ENCODE data around the gene NT5C.
"Not testable (repeated sequence)": the region's sequence is repeated elsewhere in the genome, so short reads cannot be mapped to it uniquely, and the experiment has no call there.

NT5C gene

DNA sequence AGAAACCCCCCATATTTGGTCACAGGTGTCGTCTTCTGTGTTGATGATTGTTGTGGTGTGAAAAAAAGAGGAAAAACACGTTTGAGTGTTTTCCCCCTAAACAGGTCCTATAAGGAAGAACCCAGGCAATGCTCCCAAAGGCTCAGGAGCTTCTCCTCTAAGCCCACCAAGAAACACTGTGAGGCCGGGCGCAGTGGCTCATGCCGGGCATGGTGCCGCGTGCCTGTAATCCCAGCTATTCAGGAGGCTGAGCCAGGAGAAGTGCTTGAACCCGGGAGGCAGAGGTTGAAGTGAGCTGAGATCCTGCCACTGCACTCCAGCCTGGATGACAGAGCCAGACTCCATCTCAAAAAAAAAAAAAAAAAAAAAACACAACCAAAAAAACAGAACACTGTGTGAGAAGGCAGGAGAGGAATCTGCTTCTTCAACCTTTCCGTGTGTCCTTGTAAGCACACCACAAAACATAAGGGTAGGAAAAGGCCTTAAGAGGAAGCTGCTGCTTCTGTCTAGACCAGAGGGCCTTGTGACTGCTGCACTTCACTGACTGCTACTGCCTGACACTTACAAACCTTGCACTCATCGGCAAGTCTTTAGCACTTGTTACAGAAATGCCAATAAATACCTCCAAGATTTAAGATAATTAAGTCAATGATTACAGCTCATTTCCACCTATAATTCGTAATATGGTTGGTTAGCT lies 13.4 kb upstream of the NT5C start:
- DNase-seq (ENCODE audit: low read depth in 2 of 2) = no peak

DNA sequence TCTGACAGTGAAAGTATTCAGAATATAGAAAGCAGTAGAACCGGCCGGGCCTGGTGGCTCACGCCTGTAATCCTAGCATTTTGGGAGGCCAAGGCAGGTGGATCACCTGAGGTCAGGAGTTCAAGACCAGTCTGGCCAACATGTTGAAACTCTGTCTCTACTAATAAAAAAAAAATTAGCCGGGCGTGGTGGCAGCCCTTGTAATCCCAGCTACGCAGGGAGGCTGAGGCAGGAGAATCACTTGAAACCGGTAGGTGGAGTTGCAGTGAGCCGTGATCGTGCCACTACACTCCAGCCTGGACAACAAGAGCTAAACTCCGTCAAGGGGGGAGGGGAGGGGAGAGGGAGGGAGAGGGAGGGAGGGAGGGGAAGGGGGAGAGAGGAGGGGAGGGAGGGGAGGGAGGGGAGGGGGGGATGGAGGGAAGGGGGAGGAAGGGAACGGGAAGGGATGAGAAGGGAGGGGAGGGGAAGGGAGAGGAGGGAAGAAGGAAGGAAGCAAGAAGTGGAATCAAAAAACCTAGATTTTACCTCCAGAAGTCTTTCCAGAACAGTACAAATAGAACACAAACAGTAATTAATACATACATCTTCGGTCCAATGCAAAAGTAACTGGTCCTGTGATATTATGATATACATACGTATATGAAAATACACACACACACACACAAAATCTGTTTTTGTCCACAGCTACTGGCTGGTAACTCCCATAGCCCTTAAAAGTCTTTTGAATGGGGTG lies 10.9 kb upstream of the NT5C start:
- no peak for DNase-seq (ENCODE audit: low read depth in 2 of 2)

DNA sequence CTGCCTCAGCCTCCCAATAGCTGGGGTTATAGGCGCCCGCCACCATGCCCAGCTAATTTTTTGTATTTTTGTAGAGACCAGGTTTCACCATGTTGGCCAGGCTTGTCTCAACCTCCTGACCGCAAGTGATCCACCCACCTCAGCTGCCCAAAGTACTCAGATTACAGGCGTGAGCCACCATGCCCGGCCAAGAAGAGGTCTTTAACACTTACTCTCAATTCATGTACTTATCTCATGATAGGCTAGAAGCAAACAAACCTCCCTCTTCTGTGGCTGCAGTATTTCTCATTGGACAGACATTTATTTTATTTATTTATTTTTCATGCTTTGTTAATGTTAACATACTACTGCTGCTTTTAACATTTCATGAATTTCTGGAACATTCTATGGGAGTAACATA lies 7.0 kb upstream of the NT5C start:
- no peak for DNase-seq (ENCODE audit: low read depth in 2 of 2)

DNA sequence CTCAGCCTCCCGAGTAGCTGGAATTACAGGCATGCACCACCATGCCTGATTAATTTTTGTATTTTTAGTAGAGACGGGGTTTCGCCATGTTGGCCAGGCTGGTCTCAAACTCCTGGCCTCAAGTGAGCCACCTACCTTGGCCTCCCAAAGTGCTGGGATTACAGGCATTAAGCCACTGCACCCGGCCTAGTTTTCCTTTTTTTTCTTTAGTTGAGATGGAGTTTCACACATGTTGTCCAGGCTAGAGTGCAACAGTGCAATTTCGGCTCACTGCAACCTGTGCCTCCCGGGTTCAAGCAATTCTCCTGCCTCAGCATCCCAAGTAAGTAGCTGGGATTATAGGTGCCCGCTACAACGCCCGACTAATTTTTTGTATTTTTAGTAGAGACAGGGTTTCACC lies 6.2 kb upstream of the NT5C start:
- not testable (repeated sequence) for DNase-seq (ENCODE audit: low read depth in 2 of 2)

DNA sequence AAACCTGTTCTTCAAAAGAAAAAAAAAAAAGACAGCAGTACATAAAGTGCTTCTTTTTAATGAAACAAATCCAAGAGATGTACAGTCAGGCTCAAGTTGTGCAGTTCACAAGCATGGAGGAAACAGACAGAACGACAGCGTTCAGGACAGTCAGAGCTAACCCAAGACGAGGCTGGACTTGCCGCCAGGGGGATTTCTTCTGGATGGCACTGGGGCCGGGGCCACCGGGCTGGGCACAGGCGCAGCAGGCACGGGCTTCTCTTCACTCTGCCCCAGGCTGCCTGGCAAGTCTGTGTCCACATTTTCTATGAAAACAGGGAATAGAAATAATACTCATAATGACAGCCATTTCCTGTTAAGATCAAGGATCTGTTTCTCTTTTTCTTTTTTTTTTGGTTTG lies 4.4 kb upstream of the NT5C start:
- DNase-seq (ENCODE audit: low read depth in 2 of 2) = no peak

DNA sequence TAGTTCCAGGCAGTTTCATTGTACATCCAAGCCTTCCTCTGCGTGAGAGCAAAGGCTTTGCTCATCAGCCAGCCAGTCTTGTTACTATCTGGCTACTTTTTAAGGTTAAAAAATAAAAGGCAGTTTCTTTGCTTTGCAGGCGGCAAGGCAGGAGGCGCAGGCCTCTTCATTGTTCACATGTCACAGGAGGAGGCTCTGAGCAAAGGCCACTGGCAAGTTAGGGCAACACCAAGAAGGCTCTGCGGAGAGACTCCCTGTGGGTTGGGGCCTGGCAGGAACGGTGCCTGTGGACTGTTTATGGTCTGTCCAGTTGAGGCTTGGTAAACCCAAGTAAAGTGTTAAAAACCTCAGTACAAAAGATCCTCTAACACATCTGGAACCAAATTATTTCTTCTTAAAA lies 3.9 kb upstream of the NT5C start:
- no peak for DNase-seq (ENCODE audit: low read depth in 2 of 2)

DNA sequence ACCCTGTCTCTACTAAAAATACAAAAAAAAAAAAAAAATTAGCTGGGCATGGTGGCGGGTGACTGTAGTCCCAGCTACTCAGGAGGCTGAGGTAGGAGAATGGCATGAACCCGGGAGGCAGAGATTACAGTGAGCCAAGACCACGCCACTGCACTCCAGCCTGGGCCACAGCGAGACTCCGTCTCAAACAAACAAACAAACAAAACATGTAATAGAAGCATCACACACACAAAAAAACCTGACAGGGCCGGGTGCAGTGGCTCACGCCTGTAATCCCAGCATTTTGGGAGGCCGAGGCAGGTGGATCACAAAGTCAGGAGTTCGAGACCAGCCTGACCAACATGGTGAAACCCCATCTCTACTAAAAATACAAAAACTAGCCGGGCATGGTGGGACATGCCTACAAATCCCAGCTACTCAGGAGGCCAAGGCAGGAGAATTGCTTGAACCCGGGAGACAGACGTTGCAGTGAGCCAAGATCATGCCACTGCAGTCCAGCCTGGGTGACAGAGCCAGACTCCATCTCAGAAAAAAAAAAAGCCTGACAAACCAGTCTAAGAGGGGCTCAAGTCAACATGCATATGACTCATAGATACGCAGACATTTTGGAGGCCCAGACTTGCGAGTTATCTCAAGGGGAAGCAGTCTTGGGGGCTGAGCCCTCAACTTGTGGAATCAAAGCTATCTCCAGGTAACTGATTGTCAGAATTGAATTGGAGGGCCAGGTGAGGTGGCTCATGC lies 2.2 kb upstream of the NT5C start:
- DNase-seq (ENCODE audit: low read depth in 2 of 2) = not testable (repeated sequence)

DNA sequence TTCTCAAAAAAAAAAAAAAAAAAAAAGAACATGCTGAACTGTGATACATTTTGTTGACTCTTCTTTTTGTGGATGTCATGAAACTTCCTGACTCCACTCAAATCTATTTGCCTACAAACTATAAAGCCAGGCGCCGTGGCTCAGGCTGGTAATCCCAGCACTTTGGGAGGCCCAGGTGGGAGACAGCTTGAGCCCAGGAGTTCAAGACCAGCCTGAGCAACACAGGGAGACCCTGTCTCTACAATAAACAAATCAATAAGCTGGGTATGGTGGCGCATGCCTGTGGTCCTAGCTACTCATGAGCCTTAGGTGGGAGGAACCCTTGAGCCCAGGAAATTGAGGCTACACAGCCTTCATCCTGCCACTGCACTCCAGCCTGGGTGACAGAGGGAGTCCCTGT lies 1.5 kb upstream of the NT5C start:
- no peak for DNase-seq (ENCODE audit: low read depth in 2 of 2)

DNA sequence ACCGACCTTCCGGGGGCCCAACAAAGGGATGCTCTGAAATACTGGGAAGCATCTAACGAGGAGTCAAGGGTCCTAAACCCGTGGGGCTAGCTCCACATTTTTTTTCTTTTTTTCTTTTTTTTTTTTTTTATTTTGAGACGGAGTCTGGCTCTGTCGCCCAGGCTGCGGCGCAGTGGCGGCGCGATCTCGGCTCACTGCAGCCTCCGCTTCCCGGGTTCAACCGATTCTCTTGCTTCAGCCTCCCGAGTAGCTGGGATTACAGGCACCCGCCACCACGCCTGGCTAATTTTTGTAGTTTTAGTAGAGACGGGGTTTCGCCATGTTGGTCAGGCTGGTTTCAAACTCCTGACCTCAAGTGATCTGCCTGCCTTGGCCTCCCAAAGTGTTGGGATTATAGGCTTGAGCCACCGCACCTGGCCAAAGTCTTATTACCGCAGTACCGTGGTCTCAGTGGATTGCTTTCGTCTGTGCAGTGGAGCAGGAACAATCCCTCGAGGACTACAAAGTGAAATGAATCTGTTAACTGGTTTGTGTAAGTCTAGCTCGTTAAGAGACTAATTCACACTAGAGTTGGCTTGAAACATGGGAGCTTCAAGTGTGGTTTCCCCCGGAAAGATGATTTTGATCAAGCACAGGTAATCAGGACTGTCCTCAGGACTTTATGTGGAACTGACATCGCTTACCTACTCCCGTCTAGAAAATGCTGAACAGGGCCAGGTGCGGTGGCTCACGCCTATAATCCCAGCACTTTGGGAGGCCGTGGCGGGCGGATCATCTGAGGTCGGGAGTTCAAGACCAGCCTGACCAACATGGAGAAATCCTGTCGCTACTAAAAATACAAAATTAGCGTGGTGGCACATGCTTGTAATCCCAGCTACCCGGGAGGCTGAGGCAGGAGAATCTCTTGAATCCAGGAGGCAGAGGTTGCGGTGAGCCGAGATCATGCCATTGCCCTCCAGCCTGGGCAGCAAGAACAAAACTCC lies 767 bp upstream of the NT5C start:
- not testable (repeated sequence) for DNase-seq (ENCODE audit: low read depth in 2 of 2)

DNA sequence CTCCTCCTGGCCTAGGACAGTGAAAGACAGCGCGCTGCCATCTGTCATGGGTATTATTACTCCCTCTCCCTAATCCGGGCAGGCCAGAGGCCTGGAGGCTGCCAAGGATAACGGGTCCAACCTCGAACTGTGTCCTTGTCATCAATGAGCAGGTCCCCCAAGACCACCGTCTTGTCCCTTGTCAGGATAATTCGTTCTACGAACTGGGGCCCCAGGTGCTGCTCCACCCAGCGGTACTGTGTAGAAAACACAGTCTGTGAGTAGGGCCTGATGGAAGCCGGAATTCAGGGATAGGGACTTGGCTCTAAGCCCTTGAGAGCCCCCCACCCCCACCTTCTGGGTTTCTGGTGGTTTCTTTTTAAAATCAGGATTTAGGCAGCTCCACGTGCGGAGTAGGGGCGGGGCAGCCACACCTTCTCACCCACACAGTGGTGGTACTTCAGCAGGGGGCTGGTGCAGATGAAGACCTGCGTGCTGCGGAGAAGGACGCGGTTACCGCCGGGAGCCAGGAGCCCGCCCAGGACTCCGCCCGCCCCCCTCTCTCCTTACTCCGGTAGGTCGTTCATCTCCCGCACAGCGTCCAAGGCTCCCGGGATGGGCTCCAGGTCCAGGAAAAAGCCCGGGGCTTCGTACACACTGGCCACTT lies 787 bp downstream of the NT5C start:
- DNase-seq (ENCODE audit: low read depth in 2 of 2) = no peak

DNA sequence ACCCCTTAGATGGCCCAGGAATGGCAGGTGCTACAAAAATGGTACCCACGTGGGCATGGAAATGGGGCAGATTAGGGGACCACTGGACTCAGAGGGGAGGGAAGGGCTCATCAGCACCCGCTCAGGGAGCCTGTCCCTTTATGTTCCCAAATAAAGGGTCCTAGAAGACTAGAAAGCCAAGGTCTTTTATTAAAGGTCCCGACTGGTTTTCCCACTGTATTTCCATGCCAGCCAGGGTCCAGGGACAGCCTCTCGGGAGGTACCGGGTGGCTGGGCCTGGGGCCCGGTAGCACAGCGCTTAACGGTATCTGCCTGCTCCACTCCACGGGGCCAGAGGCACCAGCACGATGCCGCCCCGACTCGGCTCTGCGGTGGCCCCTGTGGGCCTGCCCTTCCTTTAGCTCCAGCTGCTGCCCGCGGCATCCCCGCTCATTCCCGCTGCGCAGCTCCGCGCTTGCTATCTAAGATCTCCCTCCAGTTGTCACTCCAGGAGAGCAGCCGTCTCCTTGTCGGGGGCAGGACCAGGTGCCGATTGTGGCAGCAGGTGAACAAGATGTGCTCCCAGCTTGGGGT lies 1.4 kb downstream of the NT5C start:
- DNase-seq (ENCODE audit: low read depth in 2 of 2) = no peak

DNA sequence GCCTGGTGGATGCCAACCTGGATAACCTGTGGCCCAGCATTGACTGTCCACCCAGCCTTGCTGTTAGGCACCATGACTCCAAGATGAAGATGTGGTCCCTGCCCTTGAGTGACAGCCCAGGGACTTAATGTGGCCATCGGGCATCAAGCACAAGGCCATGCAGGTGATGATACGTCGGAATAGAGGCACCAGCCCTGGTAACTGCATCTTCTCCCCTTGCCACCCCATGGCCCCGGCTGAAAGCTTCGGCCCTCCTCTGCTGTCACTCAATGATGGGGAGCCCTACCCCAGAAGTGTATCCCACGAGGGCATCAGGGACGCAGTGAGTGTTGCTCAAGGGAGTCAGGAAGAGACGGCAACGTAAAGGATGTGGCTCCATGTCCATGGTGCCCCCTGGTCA lies 2.0 kb downstream of the NT5C start:
- DNase-seq (ENCODE audit: low read depth in 2 of 2) = no peak

DNA sequence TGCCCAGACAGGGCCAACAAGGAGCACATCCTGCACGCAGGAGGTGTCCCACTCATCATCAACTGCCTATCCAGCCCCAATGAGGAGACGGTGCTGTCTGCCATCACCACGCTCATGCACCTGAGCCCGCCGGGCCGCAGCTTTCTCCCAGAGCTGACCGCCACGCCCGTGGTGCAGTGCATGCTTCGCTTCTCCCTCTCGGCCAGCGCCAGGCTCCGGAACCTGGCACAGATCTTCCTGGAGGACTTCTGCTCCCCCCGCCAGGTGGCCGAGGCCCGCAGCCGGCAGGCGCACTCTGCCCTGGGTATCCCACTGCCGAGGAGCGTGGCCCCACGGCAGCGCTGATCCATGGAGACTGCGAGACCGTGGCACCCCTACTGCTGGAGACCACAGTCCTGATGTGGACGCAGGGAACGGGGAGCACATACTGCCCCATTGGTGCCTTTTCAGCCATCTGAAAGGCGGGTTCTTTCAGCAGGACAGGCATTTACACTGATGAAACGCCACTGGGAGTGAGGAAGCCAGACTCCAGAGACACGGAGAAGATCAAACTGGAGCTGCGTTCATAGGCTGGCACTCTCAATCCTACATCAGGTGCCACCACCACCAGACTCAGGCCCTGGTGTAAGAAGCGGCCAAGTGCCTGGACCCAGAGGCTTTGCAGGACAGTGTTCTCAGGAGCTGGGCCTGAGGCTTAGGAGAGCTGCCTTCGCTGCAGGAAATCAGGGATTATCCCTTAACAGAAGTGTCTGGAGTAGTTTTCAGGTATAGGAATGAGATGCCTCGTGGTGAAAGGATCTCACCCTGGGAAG lies 2.6 kb downstream of the NT5C start:
- DNase-seq (ENCODE audit: low read depth in 2 of 2) = no peak

DNA sequence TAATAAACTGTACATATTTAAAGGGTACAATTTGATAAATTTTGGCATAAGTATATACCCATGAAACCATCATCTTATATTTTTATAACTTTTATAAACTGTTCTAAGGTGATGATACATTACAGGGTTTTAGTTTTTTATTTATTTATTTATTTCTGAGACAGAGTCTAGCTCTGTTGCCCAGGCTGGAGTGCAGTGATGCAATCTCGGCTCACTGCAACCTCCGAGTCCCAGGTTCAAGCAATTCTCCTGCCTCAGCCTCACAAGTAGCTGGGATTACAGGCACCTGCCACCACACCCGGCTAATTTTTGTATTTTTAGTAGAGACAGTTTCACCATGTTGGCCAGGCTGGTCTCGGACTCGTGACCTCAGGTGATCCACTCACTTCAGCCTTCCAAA lies 3.6 kb downstream of the NT5C start:
- not testable (repeated sequence) for DNase-seq (ENCODE audit: low read depth in 2 of 2)

DNA sequence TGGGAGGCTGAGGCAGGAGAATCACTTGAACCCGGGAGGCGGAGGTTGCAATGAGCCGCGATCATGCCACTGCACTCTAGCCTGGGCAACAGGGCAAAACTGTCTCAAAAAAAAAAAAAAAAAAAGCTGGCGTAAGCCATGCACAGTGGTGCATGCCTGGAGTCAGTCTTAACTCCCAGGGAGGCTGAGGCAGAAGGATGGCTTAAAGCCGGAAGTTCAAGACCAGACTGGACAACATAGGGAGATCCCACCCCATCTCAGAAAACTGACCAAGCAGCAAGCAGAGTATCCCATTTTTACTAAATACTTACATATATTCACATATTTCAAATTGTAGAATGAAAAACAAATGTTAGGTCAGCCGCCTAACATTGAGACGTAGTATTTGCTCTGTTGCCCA lies 4.6 kb downstream of the NT5C start:
- DNase-seq (ENCODE audit: low read depth in 2 of 2) = no peak

DNA sequence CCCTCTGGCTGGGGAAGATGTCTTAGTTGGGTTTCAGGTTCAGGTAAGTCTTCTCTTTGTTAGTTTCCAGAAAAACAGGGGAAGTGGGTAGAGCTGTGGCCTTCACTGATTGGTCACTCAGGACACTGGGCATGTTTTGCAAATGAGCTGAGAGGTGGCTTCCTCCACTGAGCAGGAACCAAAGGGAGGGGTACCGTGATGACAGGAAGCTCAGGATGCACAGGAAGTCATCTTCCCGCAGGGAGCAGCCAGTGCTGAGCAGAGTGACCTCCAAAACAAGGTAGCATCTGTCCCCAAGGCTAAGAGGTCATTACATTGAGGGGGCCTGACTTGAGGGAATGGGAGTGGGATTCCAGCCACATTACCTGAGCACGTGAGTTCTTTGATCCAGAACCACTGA lies 5.6 kb downstream of the NT5C start:
- DNase-seq (ENCODE audit: low read depth in 2 of 2) = no peak

DNA sequence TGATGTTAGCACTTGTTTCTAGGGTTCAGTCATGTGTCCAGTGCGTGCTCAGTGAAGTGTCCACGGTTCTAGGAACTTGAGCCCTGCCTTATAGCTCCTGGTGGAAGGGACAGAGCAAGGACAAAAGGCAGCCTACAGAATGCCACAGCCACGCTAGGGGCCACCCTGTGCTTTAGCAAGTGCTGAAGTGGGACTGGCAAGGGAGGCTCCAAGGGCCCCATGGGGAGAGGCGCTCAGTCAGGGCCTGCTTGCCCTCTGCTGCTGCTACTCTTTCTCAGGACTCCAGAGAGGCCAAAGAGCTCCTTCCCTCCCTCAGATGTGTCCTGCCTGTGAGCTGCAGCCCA lies 6.8 kb downstream of the NT5C start:
- DNase-seq (ENCODE audit: low read depth in 2 of 2) = no peak

DNA sequence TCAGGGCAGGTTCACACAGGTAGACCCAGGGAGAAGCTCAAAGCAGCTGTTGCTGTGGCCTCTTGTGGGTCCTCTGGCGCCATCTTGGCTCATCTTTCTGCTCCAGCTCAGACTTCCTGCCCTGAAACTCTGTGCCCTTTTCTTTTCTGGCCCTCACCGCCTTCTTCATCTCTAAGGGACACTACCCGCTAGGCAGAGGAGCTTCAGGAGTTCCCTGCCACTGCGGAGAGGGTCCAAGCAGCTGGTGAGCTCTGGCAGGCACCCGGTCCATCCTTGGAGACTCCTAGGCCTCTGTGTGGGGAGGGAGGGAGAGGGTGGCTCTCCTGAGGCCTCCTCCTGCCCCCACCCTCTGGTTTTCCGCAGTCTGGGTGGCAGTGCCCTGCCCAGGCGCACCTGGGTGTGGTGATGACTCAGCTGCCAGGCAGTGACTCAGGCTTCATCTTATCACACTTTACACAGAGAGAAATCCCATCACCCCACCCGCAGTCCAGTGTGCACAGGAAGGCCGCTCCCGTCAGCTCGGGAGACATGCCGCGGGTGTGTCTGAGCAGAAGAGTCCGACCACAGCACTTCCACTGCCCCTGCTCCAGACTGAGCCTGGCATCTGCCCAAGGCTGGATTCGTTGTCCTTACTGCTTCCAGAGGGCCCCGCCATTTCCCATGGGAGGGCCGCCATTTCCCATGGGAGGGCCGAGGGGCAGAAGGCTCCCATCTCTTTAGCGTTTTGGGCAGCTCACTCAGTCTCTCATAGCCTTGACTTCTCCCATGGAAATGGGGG lies 7.3 kb downstream of the NT5C start:
- peak; percentile 44 to 55 for DNase-seq (ENCODE audit: low read depth in 2 of 2)

DNA sequence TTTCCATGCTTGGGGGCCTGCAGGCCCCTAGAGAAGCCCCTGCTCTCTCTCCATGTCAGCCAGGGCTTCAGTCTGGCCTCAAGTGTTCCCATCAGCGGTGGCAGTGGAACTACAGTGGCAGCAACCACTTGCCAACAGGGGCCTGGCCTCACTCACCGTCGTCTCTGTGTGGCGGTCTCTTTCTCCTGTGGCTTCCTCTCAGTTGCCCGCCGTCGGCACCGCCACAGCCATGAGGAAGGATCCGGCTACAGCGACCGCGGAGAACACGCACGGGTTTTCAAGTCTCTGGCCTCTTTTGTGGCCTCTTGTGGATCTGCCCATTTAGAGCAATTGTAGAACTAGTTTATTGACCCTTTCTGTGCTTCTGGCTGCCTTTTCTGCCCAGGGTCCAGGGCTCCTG lies 13.2 kb downstream of the NT5C start:
- DNase-seq (ENCODE audit: low read depth in 2 of 2) = no peak
